ENCODE measurements around the gene CCDC91.

Gene CCDC91

GRCh38 chr12:28227251-28227650 is 37.0 kb downstream of the CCDC91 start:
- Histone ChIP-seq H3K4me1 (ENCODE audit: low read length) (peaks cover 24% of the 10 kb centered on the region), H3K9me3 (ENCODE audit: insufficient read depth, low read length) (no peaks in the 10 kb centered on the region), H3K4me3 (ENCODE audit: low read length) (no peak overlapping the region), H3K27ac (ENCODE audit: low read length) (no peak overlapping the region), H3K27me3 (ENCODE audit: low read depth, low read length) (no peaks in the 10 kb centered on the region), H3K36me3 (replicated peaks; ENCODE audit: low read depth, low read length) (no peaks in the 10 kb centered on the region), H3K9ac (ENCODE audit: low read length) (no peak overlapping the region), H3K4me2 (ENCODE audit: low read length) (no peak overlapping the region), H3K79me2 (ENCODE audit: low read length) (peaks cover 5% of the 10 kb centered on the region; the same call in 1 of the 2 replicates), H2AFZ (ENCODE audit: low read depth, low read length) (no peak overlapping the region), H4K20me1 (ENCODE audit: insufficient read depth, low read length) (no peaks in the 10 kb centered on the region)
- no peak for TF ChIP-seq EZH2phosphoT487 (IDR thresholded peaks at IDR 0.05; ENCODE audit: low read depth)
- TF ChIP-seq, protein P1, sequence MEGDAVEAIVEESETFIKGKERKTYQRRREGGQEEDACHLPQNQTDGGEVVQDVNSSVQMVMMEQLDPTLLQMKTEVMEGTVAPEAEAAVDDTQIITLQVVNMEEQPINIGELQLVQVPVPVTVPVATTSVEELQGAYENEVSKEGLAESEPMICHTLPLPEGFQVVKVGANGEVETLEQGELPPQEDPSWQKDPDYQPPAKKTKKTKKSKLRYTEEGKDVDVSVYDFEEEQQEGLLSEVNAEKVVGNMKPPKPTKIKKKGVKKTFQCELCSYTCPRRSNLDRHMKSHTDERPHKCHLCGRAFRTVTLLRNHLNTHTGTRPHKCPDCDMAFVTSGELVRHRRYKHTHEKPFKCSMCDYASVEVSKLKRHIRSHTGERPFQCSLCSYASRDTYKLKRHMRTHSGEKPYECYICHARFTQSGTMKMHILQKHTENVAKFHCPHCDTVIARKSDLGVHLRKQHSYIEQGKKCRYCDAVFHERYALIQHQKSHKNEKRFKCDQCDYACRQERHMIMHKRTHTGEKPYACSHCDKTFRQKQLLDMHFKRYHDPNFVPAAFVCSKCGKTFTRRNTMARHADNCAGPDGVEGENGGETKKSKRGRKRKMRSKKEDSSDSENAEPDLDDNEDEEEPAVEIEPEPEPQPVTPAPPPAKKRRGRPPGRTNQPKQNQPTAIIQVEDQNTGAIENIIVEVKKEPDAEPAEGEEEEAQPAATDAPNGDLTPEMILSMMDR (IDR thresholded peaks at IDR 0.05; ENCODE audit: low read depth, low read length), result no peak

GRCh38 chr12:28231248-28231647 is 41.0 kb downstream of the CCDC91 start:
- no peaks in the 10 kb centered on the region for H3K27me3 ChIP-seq (ENCODE audit: low read depth, low read length)

DNA sequence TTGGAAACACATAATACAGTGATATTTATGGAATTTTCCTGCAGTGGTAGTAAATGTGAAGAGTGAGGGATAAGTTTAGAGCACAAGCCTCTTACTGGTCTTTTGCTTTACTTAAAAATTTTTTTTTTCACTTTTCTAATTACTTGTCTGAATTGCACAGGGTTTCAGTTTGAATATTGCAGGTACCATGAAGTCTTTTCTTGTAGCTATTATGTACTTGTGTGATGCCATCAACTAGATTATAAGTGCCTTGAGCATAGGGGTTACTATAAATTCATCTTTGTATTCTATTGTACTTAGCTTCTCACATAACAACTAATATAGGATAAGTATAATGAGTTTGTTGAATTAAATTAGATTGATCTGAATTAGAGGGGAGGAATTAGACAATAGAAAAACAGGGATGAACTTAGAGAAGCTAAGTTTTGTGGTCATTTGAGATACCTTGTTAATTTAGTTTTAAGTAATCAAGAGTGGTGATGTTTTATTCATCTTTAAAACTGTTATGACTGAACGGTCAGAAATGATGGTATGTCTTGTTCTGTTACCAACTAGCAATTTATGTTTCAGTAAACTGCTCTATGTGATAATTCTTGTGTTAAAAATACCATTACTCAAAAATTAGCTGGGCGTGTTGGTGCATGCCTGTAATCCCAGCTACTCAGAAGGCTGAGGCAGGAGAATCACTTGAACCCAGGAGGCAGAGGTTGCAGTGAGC is 42.1 kb downstream of the CCDC91 start:
- Histone ChIP-seq H3K4me1 (ENCODE audit: low read length) (peaks cover 9% of the 10 kb centered on the region), H3K27me3 (ENCODE audit: low read depth, low read length) (no peaks in the 10 kb centered on the region), H3K27ac (ENCODE audit: low read length) (no peak overlapping the region), H3K9me3 (ENCODE audit: insufficient read depth, low read length) (no peaks in the 10 kb centered on the region), H3K36me3 (replicated peaks; ENCODE audit: low read depth, low read length) (no peaks in the 10 kb centered on the region), H3K4me3 (ENCODE audit: low read length) (no peak overlapping the region), H3K4me2 (ENCODE audit: low read length) (no peak overlapping the region), H3K9ac (ENCODE audit: low read length) (no peak overlapping the region), H2AFZ (ENCODE audit: low read depth, low read length) (no peak overlapping the region), H3K79me2 (ENCODE audit: low read length) (no peaks in the 10 kb centered on the region; the same call in 1 of the 2 replicates), H4K20me1 (ENCODE audit: insufficient read depth, low read length) (no peaks in the 10 kb centered on the region)
- no peak for TF ChIP-seq EZH2phosphoT487 (IDR thresholded peaks at IDR 0.05; ENCODE audit: low read depth)
- TF ChIP-seq, protein P1 (IDR thresholded peaks at IDR 0.05; ENCODE audit: low read depth, low read length), result no peak

More at GRCh38 chr12:28231248-28231647, 41.0 kb downstream of the CCDC91 start:
- no peak overlapping the region for H2AFZ ChIP-seq (ENCODE audit: low read depth, low read length)
- H3K9ac ChIP-seq (ENCODE audit: low read length), result no peak overlapping the region
- no peak overlapping the region for H3K4me2 ChIP-seq (ENCODE audit: low read length)
- H3K4me1 ChIP-seq (ENCODE audit: low read length), result peaks cover 9% of the 10 kb centered on the region
- TF ChIP-seq EZH2phosphoT487 (IDR thresholded peaks at IDR 0.05; ENCODE audit: low read depth), result no peak
- TF ChIP-seq, protein P1 (IDR thresholded peaks at IDR 0.05; ENCODE audit: low read depth, low read length), result no peak
- H3K4me3 ChIP-seq (ENCODE audit: low read length), result no peak overlapping the region
- H3K79me2 ChIP-seq (ENCODE audit: low read length), result no peaks in the 10 kb centered on the region; the same call in 1 of the 2 replicates
- H3K9me3 ChIP-seq (ENCODE audit: insufficient read depth, low read length), result no peaks in the 10 kb centered on the region
- no peaks in the 10 kb centered on the region for H3K36me3 ChIP-seq (replicated peaks; ENCODE audit: low read depth, low read length)
- H4K20me1 ChIP-seq (ENCODE audit: insufficient read depth, low read length), result no peaks in the 10 kb centered on the region
- no peak overlapping the region for H3K27ac ChIP-seq (ENCODE audit: low read length)

GRCh38 chr12:28234444-28234843 is 44.2 kb downstream of the CCDC91 start:
- Histone ChIP-seq H3K27me3 (ENCODE audit: low read depth, low read length) (no peaks in the 10 kb centered on the region), H3K36me3 (replicated peaks; ENCODE audit: low read depth, low read length) (no peaks in the 10 kb centered on the region), H3K4me2 (ENCODE audit: low read length) (no peak overlapping the region), H3K9me3 (ENCODE audit: insufficient read depth, low read length) (no peaks in the 10 kb centered on the region), H3K4me1 (ENCODE audit: low read length) (peaks cover 7% of the 10 kb centered on the region), H3K79me2 (ENCODE audit: low read length) (no peaks in the 10 kb centered on the region), H3K27ac (ENCODE audit: low read length) (no peak overlapping the region), H4K20me1 (ENCODE audit: insufficient read depth, low read length) (no peaks in the 10 kb centered on the region), H3K9ac (ENCODE audit: low read length) (no peak overlapping the region), H3K4me3 (ENCODE audit: low read length) (no peak overlapping the region), H2AFZ (ENCODE audit: low read depth, low read length) (no peak overlapping the region)
- TF ChIP-seq, protein P1 (IDR thresholded peaks at IDR 0.05; ENCODE audit: low read depth, low read length), result no peak
- no peak for TF ChIP-seq EZH2phosphoT487 (IDR thresholded peaks at IDR 0.05; ENCODE audit: low read depth)
